ENCODE measurements around the gene ITPK1.

Gene ITPK1

GRCh38 chr14:92951912-92952471 is 163.7 kb downstream of the ITPK1 start:
- DNase-seq (ENCODE audit: low read depth in 2 of 2) = peak; percentile 69 to 71

DNA sequence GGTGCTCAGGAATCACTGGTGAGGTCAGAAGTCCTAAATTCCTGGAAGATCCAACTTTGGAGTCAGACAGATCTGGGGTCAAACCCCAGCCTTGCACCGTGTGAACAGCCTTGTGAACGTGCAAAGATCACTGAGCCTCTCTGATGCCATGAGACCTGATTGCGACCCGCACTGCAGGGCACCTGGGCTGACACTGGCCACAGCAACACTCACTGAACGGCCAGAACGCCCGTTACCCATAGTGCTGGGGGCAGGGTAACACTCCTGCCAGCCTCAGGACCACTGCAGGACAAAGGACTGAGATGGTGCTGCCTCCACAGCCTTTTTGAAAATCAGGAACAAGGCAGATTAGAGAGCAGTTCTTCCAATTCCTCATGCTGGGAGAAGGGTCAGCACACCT is 164.5 kb downstream of the ITPK1 start:
- no peak for DNase-seq (ENCODE audit: low read depth in 2 of 2)

GRCh38 chr14:92950773-92951172 is 165.0 kb downstream of the ITPK1 start:
- no peak for DNase-seq (ENCODE audit: low read depth in 2 of 2)

DNA sequence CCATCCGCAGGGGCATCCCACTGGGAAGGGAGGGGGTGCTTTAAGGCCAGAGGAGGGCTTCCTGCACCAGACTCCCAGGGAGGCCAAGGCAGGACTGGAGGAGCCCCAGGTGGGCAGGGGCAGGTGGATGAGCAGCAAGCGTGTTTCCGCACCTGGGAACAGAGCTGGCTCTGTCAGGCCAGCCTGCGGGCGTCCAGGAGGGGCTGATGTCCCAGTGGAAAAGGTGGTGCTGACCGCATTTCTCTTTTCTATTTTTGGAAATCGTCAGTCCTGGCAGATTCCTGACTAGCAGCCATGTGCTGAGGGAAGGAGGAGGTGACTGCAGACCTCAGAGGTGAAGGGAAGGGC is 165.6 kb downstream of the ITPK1 start:
- DNase-seq (ENCODE audit: low read depth in 2 of 2) = no peak

DNA sequence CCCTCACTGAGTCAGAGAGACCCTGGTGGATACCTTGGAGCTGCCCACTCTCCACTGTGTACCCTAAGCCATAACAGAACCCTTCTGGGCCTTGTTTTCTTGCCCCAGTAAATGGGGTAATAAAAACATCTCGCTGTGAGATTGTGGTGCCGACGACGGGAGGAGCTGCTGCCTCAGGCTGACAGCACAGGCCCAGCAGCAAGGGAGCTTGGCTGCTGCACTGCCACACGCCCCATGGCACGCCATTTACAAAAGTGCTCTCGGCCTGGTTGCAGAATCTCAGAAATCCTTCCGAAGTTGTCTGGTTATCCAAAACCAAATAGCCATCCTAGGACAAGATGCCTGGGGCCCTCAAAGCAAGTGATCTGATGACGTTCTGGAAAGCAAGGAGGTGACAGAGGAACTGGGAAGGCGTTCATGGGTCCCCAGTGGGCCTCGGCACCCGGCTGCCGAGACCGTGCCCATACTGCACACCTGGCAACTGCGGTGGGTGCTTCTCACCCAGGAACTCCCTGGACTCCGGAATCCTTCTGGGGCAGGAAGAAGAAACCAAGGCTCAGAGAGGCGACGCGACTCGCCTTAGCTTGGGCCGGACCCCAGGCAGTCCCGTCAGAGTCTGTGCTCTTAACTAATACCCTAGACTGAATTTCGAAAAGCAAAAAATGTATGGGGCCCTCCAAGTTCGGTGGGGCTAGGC is 166.1 kb downstream of the ITPK1 start:
- DNase-seq (ENCODE audit: low read depth in 2 of 2) = no peak

- no peak for DNase-seq (ENCODE audit: low read depth in 2 of 2)
Measured at GRCh38 chr14:92948647-92949046, 167.1 kb downstream of the ITPK1 start.

DNA sequence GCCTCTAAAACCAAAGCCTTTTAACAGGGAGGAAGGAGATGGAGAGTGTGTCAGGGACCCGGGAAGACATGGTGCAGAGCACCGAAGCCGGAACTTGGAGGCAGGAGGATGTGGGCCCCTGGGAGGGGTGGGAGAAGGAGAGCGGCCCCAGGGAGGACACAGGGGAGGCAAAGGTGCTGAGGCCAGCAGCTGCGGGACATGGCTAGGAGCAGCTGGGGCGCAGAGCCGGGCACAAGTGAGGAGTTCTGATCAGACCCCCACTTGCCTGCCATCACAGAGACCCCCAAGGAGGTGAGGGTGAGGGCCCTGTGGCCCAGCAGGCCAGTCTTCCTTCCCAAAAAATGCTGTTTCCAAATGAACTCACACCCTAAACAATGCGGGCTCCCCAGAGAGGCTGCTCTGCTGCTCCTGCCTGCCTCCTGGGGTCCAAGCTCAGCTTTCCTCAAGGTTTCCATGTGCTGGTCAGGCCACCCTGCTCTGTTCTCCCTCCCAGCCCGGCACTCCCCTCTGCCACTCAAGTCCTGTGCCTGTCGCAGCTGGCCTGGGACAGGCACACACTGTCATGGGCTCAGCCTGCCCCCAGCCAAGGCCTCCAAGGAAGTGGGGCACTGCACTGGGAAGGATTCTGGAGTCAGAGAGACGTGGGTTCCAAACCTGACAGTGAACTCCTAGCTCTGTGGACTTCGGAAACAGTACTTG is 168.7 kb downstream of the ITPK1 start:
- no peak for DNase-seq (ENCODE audit: low read depth in 2 of 2)

DNA sequence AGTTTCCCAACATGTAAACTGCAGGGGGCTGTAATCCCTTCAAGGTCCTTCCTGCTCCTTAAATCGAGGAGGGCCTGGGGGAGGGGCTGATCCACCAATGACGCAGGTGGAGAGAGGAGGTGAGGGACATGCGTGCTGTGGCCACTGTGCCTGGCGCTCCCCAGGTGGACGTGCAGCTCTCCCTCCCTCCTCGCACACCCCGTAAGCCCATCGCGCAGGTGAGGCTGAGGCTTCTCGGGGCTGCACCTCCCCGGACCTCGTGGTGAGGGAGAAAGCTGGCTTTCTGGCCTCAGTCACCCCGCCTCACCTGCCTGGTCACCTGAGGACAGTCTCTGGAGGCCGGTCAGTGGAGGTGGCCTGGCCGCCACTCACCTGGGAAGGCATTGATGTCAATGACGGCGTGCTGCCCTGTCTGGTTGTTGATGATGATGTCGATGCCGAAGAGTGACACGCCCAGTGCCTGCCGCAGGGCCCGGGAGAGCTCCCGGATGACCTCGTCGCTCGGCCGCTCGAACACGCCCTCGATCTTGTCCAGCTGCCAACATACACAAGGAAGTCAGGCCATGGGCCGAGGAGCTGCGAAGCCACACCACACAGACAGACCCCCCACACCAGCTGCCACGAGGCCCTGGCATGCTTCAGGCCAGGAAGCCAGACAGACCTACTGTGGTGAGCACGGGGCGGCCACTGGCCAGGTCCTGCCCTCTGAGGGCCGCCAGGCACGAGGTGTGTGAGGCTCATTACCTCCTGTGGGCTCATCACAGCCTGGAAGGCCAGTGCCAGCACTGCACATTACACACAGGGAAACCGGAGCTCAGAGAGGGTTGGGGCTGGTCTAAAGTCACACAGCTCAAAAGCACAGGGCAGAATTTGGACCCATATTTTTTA is 169.5 kb downstream of the ITPK1 start:
- DNase-seq (ENCODE audit: low read depth in 2 of 2) = no peak

GRCh38 chr14:92945544-92945943 is 170.2 kb downstream of the ITPK1 start:
- no peak for DNase-seq (ENCODE audit: low read depth in 2 of 2)

GRCh38 chr14:92944976-92945375 is 170.7 kb downstream of the ITPK1 start:
- no peak for DNase-seq (ENCODE audit: low read depth in 2 of 2)

DNA sequence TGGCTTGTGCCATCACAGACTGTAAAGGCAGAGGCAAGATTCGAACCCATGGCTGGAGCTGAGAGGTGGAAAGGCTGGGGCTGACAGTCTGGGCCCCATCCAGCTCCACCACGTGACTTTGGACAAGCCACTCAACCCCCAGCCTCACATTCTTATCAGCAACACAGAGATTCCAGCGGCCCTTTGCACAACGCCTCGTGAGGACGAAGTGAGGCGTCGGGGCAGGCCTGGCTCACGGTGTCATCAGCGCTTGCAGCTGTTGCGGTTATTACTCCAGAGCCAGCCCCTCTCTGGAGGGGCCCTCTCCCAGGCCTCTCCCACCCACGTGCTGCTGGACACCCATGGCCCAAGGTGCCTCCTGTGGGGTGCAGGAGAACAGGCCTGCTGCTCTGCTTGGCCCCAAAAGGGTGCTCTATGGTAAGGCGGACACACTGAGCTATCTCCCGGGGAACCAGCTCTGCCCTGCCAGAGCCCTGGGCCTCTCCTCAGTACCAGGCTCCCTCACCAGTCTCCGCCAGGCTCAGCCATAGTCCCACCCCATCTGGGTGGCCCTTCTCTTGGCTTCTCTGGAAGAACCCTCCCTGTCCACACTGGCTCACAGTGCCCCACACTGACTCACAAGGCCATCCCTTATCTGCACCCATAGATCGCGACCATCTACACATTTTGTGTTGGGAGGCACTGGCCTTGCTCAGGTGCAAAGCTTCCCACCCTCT is 171.7 kb downstream of the ITPK1 start:
- DNase-seq (ENCODE audit: low read depth in 2 of 2) = no peak

DNA sequence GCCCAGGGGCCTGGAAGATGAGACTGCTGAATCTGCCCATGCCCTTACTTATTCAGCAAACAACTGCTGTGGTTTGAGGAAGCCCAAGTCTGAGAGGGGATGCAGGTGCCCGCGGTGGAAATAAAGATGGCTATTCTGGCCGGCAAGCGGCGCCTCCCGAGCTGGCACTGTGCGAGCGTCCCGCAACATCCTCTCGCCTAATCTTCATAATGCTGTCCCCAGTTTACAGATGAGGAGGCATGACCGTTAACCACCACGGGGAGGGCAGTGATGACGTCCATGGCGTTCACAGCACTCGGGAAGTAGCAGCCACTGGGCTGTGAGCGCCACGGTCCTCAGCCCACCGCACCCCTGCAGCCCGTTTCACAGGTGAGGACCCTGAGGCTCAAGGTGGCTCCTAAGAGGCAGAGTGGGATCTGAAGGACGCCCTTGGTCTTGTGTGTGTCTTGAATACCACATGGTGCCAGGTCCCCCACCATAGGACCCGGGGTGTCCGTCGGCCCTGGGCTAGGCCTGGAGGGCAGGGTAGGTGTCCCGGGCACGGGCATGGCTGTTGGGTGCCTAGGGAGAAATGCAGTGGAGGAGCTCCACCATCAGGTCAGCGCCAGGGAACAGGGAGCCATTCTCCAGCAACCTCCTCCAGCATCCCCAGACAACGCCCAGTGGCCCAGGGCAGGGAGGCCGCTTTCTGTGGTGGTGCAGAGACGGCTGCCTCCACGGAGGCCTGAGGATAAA is 172.6 kb downstream of the ITPK1 start:
- DNase-seq (ENCODE audit: low read depth in 2 of 2) = no peak

GRCh38 chr14:92942576-92942975 is 173.1 kb downstream of the ITPK1 start:
- DNase-seq (ENCODE audit: low read depth in 2 of 2) = no peak

- no peak for DNase-seq (ENCODE audit: low read depth in 2 of 2)
Measured at GRCh38 chr14:92942136-92942535, 173.6 kb downstream of the ITPK1 start.

DNA sequence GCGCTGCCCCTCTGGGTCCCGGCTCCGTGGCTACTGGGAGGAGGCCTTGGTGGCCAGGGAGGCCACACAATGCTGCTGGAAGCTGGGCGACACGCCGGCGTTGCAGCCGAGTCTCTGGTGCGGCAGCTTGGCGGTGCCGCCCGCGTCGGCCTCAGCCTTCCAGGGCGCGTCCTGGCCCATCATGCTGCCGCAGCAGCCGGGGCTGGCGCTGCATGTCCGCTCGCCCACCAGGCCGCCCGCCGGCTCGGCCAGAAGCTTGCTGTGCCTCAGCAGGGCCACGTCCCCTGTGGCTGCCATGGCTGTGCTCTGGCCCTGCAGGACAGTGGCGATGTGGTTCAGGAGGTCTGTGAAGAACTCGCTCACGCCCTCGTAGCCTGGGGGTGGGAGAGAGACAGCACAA is 174.2 kb downstream of the ITPK1 start:
- no peak for DNase-seq (ENCODE audit: low read depth in 2 of 2)

DNA sequence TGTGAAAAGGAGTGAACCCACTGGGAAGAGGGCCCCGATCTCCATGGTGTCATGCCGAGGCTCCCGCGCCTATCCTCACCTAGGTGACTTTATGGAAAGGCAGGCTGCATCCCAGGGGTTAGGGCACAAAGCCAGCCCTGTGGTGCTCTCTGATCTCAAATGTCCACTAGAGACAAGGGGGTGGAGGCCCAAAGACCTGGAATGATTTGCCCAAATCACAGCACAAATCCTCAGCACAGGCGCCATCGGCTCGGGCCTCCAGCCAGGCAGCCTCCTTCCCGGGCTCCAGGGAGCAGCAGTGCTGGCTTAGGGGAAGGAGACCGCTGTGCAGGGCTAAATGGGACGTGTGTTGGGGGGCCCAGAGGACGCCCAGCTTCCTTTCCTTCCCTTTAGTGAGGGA is 175.2 kb downstream of the ITPK1 start:
- DNase-seq (ENCODE audit: low read depth in 2 of 2) = no peak

DNA sequence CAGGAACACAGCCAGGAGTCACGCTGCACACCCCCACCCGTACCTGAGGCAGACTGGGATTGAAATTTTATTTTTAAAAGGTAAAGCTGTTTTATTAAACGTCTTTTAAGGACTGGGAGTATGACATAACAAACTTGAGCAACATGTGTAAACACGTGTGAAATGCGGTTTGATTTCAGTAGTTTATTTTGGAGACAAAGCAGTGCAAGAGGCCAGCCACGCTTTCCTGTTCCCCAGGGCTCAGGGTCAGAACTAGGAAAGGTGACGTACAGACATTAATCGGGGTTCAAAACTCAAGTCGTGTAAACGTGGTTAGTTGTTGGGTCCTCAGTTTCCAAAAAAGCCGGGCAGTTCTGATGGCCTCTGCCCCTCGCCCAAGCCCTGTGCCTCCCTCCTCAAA is 176.0 kb downstream of the ITPK1 start:
- DNase-seq (ENCODE audit: low read depth in 2 of 2) = no peak

- no peak for DNase-seq (ENCODE audit: low read depth in 2 of 2)
Measured at GRCh38 chr14:92938890-92939671, 176.6 kb downstream of the ITPK1 start.

DNA sequence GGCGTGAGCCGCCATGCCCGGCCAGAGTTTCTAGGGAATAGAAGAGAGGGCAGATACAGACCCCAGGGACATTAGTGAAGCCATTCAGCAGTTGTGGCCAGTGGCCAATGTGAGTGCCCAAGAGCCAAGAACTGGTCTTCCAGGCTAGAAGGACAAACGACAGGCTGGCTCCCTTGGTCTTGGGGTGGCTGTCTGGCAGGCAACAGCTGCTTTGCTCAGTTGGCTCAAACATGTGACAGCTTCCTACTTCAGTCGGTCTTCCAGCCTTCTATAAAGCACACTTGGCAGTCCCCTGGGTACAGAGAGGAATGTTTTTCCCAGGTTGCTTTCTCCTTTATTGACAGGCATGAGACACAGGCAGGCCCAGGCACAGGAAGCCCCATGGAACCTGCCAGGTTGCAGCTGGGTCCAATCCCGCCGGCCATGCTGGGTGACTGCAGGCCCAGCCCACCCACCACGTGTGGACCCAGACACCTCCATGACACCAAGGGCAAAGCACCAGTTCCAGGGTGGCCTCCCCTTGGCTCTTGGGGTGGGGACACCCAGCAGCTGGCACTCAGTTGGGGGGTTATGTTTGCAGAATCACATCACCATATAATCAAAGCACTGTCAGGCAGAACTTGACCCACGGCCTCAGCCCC is 177.4 kb downstream of the ITPK1 start:
- no peak for DNase-seq (ENCODE audit: low read depth in 2 of 2)

Data from stimulated activated CD4-positive, alpha-beta T cell treated with anti-CD3 and anti-CD28 coated beads, Interleukin-15, amount 100 ng/mL, for 48 hours (primary cell).